Neutrophil (primary cell): ENCODE measurements around the gene PLCH2.

Experiments used
- H3K27ac ChIP-seq: fragments of 200-600 bp; sonication (generic); 2 replicates; pipeline ENCODE4 v1.5.1; 2016; ENCODE audit warnings: mild to moderate bottlenecking, moderate library complexity
- H3K27me3 ChIP-seq: fragments of 200-600 bp; sonication (generic); 2 replicates; pipeline ENCODE4 v1.6.0; 2016; ENCODE audit warnings: mild to moderate bottlenecking
- H3K36me3 ChIP-seq: fragments of 200-600 bp; sonication (generic); 2 replicates; pipeline ENCODE4 v1.5.1; 2017
- H3K4me1 ChIP-seq, 2 experiments: fragments of 200-600 bp in 1 of 2; sonication (generic) in 1 of 2; 1 replicate in 1 of 2; 2 replicates in 1 of 2; pipeline versions ENCODE4 v1.5.1 to v1.6.1; 2013 to 2016; ENCODE audit warnings: low read depth in 1 of 2, low read length in 1 of 2, mild to moderate bottlenecking in 1 of 2, moderate library complexity in 1 of 2; ENCODE audit not compliant: control insufficient read depth in 1 of 2, insufficient read depth in 1 of 2
- H3K4me3 ChIP-seq, 2 experiments: fragments of 200-600 bp in 1 of 2; sonication (generic) in 1 of 2; 1 replicate in 1 of 2; 2 replicates in 1 of 2; pipeline ENCODE4 v1.5.1; 2013 to 2016; ENCODE audit warnings: low read depth in 1 of 2, low read length in 1 of 2, mild to moderate bottlenecking in 1 of 2, moderate library complexity in 1 of 2
- H3K9me3 ChIP-seq: fragments of 200-600 bp; sonication (generic); 2 replicates; pipeline ENCODE4 v1.5.1; 2016
- CTCF ChIP-seq: fragments of 200-600 bp; sonication (generic); IDR thresholded peaks from 2 replicates; pipeline ENCODE4 v1.5.1; 2016; ENCODE audit warnings: antibody characterized with exemption

PLCH2 gene

GRCh38 chr1:2495546-2495945, 19.5 kb downstream of the PLCH2 start:
- no peaks in the 10 kb centered on the region for H3K27me3 ChIP-seq
- H3K27ac ChIP-seq: no peak overlapping the region
- no peak overlapping the region for H3K4me3 ChIP-seq
- no peaks in the 10 kb centered on the region for H3K4me1 ChIP-seq
- no peak for TF ChIP-seq CTCF
- H3K9me3 ChIP-seq: no peaks in the 10 kb centered on the region
- no peaks in the 10 kb centered on the region for H3K36me3 ChIP-seq

GRCh38 chr1:2496087-2496622, 20.1 kb downstream of the PLCH2 start:
- Histone ChIP-seq H3K27ac (no peak overlapping the region), H3K27me3 (no peaks in the 10 kb centered on the region), H3K36me3 (no peaks in the 10 kb centered on the region), H3K4me3 (no peak overlapping the region), H3K9me3 (no peaks in the 10 kb centered on the region), H3K4me1 (no peaks in the 10 kb centered on the region)
- no peak for TF ChIP-seq CTCF

- no peak overlapping the region for H3K27ac ChIP-seq
- H3K4me3 ChIP-seq: no peak overlapping the region
- H3K36me3 ChIP-seq: no peaks in the 10 kb centered on the region
- TF ChIP-seq CTCF: no peak
- no peaks in the 10 kb centered on the region for H3K9me3 ChIP-seq
- no peaks in the 10 kb centered on the region for H3K27me3 ChIP-seq
- H3K4me1 ChIP-seq: no peaks in the 10 kb centered on the region
These were observed 20.7 kb downstream of the PLCH2 start for GRCh38 chr1:2496746-2497145.

GRCh38 chr1:2497891-2498290, 21.8 kb downstream of the PLCH2 start:
- no peaks in the 10 kb centered on the region for H3K27me3 ChIP-seq
- H3K27ac ChIP-seq: no peak overlapping the region
- TF ChIP-seq CTCF: no peak
- H3K36me3 ChIP-seq: no peaks in the 10 kb centered on the region
- no peaks in the 10 kb centered on the region for H3K4me1 ChIP-seq
- H3K9me3 ChIP-seq: no peaks in the 10 kb centered on the region
- H3K4me3 ChIP-seq: no peak overlapping the region

GRCh38 chr1:2498648-2499047, 22.6 kb downstream of the PLCH2 start:
- Histone ChIP-seq H3K36me3 (no peaks in the 10 kb centered on the region), H3K27ac (no peak overlapping the region), H3K4me1 (no peaks in the 10 kb centered on the region), H3K27me3 (peaks cover 4% of the 10 kb centered on the region), H3K9me3 (no peaks in the 10 kb centered on the region), H3K4me3 (no peak overlapping the region)
- TF ChIP-seq CTCF: no peak

- no peak overlapping the region for H3K4me3 ChIP-seq
- no peaks in the 10 kb centered on the region for H3K4me1 ChIP-seq
- TF ChIP-seq CTCF: no peak
- peaks cover 9% of the 10 kb centered on the region for H3K27me3 ChIP-seq
- no peaks in the 10 kb centered on the region for H3K9me3 ChIP-seq
- no peak overlapping the region for H3K27ac ChIP-seq
- H3K36me3 ChIP-seq: no peaks in the 10 kb centered on the region
These were observed 23.2 kb downstream of the PLCH2 start for GRCh38 chr1:2499260-2499659.
